AG08396 (cell line): ENCODE measurements around the gene C4A.
"Not testable (repeated sequence)": the region's sequence is repeated elsewhere in the genome, so short reads cannot be mapped to it uniquely, and the experiment has no call there.

Experiments used
- DNase-seq: peaks from one replicate; pipeline ENCODE4 v3.0.0; 2012; ENCODE audit warnings: low spot score, mixed read lengths

C4A gene

DNA sequence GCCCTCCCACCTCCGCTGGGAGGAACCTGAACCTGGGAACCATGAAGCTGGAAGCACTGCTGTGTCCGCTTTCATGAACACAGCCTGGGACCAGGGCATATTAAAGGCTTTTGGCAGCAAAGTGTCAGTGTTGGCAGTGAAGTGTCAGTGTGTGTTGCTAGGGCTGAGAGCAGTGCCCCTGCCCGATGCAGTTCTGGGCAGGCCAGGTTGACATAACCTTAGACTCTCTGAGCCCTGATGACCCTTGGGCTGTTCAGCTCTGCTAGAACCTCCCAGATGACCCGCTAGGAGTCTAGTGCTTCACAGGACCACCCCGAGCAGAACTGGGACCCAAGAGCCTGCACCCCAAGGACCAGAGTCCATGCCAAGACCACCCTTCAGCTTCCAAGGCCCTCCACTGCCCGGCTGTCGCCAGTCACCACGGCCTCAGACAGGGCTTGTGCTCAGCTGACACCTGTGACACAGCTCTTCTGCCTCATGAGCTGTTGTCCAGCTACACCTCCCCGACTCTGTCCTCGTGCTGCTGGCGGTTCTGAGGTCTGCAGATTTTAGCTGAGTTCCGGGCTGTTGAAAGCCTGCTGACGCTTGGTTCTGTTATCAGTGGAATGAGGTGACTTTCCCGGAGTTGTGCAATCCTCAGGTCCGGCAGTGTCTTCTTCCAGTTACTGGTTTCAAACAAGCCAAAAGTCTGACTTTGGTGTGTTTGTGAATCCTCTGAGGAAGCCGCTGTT, 53.6 kb downstream of the C4A start:
- not testable (repeated sequence) for DNase-seq

DNA sequence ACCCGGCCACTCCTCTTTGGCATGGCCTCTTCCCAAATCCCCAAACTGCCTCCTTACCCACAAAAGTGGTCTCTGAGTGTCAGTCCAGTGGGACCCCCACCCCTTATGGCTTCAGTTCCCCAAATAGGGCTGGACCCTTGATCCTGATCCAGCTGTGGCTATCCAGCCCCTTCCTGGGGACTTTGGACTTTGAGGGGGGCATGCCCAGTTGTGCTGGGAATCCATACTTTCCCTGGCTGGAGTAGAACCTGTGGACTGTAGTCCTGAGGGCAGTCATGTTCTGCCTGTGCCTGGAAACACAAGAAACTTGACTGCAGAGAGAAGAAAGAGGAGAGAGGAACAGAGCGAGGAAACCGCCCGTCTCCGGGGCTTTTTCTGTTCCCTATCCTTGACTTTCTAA, 55.3 kb downstream of the C4A start:
- DNase-seq = not testable (repeated sequence)

DNA sequence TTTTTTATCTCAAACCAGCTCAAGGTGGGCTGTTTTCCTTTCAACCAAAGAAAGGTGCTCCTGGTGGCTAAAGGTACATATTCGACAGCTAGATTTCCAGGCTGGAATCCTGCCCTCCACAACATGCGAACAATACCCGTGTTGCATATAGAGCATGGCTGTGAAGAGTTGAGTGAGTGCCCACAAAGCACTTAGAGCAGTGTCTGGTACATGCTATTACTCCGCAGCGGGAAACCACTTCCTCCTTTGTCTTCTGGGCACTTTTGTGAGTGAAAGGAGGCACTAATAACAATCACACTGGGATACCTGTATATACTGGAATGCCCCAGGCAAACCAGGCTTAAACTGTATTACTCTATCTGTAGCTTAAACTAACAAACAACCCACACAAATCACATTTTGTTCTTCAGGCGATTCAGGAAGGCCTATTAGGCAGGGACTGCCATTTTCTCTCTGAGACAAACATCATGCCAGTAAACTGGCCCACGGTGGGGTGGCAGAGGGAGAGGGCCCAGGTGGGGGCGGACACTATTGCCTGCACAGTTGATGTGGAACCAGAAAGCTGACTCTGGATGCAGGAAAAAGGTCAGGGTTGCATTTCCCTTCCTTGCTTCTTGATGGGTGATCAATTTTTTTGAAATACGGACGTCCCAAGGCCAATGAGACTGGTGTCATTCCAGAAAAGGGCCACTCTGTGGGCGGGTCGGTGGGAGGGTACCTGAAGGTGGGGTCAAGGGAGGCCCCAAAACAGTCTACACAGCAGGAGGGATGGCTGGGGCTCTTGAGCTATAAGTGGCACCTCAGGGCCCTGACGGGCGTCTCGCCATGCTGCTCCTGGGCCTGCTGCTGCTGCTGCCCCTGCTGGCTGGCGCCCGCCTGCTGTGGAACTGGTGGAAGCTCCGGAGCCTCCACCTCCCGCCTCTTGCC, 56.0 kb downstream of the C4A start, which contains the start of gene CYP21A2:
TSS of gene CYP21A2 (plus strand) at position 818 of the 927 bp plus-strand sequence. CDS start at position 826, 8 bp downstream.
- not testable (repeated sequence) for DNase-seq

DNA sequence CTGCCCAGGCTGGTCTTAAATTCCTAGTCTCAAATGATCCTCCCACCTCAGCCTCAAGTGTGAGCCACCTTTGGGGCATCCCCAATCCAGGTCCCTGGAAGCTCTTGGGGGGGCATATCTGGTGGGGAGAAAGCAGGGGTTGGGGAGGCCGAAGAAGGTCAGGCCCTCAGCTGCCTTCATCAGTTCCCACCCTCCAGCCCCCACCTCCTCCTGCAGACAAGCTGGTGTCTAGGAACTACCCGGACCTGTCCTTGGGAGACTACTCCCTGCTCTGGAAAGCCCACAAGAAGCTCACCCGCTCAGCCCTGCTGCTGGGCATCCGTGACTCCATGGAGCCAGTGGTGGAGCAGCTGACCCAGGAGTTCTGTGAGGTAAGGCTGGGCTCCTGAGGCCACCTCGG, 57.0 kb downstream of the C4A start:
- DNase-seq = not testable (repeated sequence)

DNA sequence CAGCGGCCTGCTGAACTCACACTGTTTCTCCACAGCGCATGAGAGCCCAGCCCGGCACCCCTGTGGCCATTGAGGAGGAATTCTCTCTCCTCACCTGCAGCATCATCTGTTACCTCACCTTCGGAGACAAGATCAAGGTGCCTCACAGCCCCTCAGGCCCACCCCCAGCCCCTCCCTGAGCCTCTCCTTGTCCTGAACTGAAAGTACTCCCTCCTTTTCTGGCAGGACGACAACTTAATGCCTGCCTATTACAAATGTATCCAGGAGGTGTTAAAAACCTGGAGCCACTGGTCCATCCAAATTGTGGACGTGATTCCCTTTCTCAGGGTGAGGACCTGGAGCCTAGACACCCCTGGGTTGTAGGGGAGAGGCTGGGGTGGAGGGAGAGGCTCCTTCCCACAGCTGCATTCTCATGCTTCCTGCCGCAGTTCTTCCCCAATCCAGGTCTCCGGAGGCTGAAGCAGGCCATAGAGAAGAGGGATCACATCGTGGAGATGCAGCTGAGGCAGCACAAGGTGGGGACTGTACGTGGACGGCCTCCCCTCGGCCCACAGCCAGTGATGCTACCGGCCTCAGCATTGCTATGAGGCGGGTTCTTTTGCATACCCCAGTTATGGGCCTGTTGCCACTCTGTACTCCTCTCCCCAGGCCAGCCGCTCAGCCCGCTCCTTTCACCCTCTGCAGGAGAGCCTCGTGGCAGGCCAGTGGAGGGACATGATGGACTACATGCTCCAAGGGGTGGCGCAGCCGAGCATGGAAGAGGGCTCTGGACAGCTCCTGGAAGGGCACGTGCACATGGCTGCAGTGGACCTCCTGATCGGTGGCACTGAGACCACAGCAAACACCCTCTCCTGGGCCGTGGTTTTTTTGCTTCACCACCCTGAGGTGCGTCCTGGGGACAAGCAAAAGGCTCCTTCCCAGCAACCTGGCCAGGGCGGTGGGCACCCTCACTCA, 57.7 kb downstream of the C4A start:
- not testable (repeated sequence) for DNase-seq

DNA sequence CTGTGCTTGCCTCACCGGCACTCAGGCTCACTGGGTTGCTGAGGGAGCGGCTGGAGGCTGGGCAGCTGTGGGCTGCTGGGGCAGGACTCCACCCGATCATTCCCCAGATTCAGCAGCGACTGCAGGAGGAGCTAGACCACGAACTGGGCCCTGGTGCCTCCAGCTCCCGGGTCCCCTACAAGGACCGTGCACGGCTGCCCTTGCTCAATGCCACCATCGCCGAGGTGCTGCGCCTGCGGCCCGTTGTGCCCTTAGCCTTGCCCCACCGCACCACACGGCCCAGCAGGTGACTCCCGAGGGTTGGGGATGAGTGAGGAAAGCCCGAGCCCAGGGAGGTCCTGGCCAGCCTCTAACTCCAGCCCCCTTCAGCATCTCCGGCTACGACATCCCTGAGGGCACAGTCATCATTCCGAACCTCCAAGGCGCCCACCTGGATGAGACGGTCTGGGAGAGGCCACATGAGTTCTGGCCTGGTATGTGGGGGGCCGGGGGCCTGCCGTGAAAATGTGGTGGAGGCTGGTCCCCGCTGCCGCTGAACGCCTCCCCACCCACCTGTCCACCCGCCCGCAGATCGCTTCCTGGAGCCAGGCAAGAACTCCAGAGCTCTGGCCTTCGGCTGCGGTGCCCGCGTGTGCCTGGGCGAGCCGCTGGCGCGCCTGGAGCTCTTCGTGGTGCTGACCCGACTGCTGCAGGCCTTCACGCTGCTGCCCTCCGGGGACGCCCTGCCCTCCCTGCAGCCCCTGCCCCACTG, 58.6 kb downstream of the C4A start:
- DNase-seq = not testable (repeated sequence)

DNA sequence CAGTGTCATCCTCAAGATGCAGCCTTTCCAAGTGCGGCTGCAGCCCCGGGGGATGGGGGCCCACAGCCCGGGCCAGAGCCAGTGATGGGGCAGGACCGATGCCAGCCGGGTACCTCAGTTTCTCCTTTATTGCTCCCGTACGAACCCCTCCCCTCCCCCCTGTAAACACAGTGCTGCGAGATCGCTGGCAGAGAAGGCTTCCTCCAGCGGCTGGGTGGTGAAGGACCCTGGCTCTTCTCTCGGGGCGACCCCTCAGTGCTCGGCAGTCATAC, 59.1 kb downstream of the C4A start:
- DNase-seq = not testable (repeated sequence)

DNA sequence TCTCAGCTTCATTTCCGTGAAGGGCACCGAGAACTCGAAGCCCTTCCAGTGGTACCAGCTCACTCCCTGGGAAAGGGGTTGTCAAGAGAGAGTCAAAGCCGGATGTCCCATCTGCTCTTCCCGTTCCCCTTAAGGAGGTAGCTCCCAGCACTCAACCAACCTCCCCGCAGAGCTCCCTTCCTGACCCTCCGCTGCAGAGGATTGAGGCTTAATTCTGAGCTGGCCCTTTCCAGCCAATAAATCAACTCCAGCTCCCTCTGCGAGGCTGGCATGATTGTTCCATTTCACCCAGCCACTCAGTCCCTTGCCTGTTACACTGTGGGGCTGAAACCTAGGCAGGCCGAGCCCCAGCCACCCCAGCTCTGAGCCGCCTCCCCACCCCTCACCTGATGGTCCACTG, 59.5 kb downstream of the C4A start:
- not testable (repeated sequence) for DNase-seq

DNA sequence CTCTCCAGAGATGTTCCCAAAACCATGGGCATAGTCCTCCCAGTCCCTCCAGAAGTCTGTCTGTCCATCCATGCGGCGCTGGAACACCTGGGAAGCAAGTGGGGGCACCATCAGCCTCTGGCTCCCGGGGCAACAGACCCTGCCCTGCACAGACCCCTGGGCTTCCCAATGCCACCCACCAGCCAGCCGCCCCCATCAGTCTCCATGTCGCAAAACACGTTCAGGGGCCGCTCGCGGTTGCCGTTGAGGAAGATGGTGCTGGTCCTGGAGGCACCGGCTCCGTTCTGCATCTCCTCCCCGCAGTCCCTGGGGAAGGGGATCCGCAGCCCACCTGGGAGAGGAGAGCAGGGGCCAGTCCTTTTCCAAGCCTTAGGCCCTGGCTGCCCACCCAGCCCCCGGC, 60.4 kb downstream of the C4A start:
- not testable (repeated sequence) for DNase-seq

DNA sequence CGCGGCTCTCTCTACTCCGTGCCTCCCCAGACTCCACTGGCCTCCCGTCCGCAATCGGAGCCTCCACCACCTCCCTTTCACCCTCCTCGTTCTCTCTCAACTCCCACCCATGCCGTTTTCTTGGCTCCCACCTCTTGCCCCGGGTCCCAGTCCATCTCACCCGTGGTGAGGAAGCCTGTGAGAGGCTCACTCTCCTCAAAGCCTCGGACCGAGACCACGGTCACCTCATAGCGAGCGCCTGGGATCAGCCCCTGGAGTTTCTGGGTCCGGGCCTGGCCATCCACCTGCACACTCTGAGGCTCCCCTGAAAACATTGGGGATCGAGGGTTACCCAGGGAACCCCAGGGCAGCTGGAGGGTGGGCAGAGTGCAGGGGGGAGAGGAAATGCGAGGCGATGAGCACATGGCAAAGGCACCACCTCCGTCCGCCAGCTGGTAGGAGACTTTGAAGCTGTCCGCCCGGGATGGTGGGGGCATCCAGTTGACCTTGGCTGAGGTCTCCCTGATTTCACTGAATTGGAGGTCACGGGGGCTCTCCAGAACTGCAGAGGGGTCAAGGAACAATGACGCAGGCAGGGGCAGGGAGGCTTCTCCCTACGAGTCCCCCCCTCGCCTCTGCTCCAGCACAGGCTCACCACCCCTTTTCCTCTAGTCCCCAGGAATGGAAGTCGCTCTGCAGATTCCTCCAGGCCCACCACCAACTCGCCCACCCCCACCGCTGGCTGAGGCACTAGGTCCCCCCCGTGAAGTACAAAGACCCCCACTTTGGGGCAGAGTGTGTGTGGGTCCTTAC, 61.9 kb downstream of the C4A start:
- DNase-seq = not testable (repeated sequence)

DNA sequence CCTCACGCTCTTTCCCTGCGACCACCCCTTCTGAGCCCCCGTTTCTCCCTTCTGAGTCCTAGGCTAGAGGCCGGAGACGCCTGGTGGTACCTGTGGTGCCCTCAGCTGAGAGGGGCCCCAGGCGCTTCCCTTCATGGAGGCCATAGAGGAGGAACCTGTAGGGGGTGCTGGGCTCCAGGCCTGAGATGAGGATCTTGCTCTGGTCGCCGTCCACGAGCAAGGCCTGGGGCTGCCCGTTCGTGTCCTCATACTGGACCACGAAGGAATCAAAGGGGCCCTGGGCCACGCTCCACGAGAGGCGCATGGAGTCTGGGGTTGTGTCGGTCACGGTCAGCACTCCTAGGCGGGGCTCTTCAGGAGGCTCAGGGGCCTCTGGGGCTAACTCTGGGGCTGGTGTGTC, 63.1 kb downstream of the C4A start:
- DNase-seq = not testable (repeated sequence)

DNA sequence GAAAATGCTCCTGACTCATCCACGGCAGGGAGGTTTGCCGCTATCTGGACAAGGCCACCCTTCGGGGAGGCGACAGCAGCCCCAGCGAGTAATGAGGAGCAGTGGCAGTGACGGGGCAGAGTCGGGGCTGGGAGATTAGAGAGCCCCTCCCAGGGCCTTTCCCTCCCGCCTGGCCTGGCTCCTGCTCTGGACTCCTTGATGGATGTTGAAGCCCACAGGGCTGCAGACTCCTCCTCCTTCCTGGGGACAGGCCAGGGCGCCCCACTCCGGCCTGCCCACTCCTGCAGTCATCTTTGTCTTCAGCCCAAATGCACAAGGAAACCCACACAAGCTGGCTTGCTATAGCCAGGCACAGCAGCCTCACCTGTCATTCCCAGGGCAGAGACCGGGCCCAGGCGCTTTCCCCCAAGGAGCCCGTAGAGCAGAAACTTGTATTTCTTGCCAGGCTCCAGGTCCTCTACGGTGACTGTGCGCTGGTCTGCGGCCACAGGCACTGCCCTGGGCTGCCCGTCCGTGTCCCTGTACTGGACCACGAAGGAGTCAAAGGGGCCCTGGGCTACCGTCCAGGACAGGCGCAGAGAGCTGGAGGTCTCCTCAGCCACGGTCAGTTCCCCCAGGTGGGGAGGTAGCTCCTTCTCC, 64.1 kb downstream of the C4A start:
- no peak for DNase-seq

DNA sequence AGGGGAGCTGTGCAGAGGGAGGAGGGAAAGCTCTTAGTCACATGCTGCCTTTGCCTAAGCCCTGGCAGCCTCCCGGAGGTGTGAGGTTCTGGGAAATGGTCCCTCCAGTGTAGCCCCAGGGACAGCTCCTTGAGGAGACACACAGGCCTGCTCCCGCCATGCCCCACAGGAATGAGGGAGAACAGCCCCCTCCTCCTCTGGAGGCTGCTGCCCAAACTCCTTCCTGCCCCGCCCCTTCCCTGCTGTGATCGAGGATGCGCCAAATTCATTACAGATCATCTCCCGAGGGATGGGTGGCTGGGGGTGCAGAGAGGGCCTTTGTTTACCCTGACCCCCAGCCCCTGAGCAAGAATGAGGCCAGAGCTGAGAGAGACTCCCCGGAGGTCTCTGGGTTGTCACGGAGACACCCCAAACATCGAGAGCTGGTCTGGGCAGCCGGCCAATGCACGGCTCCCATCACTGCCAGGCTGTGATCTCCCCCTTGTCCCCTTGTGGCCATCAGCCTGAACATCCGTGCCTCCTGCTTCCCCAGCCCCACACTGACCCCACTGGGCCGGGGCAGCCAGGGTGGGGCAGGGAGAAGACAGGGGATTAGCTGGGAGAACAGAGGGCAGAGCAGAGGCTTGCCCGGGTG, 64.7 kb downstream of the C4A start:
- DNase-seq = peak; percentile 50

DNA sequence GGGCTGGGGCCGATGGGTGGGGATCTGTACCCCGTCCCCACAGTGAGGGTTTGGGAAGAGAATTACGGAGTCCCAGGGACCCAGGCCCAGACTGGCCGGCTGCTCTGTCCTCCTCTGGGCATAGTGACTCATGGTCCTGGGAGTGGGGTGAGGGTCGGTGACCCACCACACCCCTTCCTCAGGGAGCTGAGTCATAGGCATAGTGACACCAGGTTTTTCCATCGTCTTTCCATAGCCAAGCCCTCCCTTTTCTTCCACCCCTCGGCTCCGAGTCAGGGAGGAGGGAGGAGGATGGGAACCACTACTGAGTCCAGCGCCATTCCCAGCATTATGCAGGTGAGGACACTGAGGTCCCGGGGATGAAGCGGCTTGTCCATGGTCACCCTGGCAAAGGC, 65.2 kb downstream of the C4A start:
- peak; percentile 56 for DNase-seq

DNA sequence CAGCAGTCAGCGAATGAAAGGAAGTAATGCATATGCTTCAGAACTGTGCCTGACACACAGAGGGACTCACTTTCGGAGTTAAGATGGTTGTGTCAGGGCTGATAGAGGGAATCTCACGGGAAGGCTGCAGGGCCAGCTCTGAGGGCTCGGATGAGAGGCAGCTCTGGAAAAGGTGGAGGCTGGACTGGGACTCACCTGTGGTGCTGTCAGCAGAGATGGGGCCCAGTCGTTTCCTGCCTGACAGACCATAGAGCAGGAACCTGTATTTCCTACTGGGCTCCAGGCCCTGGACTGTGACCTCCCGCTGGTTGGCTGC, 65.6 kb downstream of the C4A start:
- DNase-seq = no peak

DNA sequence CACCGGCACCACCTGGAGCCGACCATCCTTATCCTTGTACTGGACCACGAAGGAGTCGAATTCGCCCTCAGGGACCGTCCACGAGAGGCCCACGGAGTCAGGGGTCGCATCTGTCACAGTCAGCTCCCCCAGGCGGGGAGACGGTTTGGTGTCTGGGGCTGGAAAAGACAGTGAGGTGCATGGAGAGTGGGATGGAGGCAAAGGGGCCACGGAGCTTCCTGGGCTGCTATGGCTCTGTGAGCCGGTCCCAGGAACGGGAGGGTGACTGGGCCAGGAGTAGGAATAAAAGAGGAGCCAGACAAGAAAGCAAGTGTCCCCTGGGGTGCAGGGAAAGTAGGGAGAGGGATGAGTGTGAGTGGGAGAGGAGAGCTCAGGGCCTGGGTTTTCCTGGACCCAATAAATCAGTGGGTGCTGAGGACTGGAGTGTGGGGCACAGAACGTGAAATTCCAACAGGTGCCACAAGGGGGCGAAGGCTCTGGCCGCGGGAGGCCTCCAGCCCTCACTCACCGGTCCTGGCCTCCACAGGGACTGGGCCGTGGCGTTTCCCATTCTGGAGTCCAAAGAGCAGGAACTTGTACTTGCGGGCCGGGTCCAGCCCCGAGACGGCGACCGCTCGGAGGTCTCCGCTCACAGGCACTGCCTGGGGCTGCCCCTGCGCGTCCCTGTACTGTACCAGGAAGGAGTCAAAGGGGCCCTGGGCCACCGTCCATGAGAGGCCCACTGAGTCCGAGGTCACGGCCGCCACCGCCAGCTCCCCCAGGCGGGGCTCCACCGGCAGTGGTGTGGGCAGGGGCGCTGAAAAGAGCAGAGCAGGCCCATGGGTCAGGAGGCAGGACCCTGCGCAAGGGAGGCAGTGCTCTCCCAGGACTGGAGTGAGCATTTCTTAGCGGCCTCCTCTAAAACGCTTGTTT, 66.3 kb downstream of the C4A start:
- peak; percentile 82 for DNase-seq

DNA sequence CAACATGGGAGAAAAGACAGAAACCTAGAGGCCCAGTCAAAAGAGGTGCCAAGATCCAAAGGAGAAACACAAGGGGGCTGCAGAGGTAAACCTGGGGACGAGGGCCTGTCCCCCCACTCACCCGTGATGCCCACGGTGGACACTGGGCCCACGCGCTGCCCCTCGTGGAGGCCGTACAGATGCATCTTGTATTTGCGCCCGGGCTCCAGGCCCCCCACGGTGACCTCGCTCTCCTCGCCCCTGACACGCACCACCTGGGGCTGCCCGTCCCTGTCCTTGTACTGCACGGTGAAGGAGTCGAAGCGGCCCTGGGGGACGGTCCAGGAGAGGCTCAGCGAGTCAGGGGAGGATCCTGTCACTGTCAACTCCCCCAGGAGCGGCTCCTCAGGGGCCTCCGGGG, 67.3 kb downstream of the C4A start:
- DNase-seq = not testable (repeated sequence)

DNA sequence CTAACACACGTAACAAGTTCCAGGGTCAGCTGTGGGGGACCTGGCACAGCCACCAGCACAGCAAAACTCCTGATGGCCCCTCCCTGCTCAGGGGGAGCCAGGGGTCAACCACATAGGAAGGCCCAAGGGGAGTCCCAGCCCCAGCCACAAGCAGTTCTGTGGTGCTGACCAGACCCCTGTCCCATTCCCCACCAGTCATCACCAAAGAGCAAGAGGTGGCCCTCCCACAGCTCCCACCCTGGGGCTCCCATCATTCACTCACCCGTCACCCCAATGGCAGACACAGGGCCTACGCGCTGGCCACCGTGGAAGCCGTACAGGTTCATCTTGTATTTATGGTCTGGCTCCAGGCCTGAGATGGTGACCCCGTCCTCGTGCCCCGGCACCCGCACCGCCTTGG, 67.9 kb downstream of the C4A start:
- not testable (repeated sequence) for DNase-seq

DNA sequence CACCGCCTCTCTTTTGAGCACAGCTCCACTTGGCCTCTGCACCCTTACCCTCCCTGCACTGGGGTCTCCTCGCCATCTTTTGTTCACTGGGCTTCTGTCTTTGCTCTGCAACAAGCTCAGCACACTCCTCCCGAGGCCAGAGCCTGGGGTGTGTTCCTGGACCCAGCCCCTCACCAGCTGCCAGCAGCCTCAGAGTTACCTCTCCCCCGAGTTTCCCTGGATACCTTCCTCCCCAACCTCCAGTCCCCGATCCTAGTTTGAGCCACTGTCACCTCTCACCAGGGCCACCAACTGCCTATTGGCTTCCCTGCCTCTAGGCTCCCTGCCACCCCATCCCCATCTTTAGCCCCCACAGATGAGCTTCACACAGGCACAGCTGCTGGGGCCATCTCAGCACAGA, 68.7 kb downstream of the C4A start:
- DNase-seq = no peak
